DMS53 (cell line): ENCODE measurements around the gene GRIK5.
A peak's percentile ranks its signal among the peaks of the same experiment; 100 is the strongest.
"Not testable (repeated sequence)": the region's sequence is repeated elsewhere in the genome, so short reads cannot be mapped to it uniquely, and the experiment has no call there.

Source experiments
- DNase-seq: peaks from one replicate; lab custom pipeline; 2025; lab: John Stamatoyannopoulos, UW

GRIK5 gene, protein sequence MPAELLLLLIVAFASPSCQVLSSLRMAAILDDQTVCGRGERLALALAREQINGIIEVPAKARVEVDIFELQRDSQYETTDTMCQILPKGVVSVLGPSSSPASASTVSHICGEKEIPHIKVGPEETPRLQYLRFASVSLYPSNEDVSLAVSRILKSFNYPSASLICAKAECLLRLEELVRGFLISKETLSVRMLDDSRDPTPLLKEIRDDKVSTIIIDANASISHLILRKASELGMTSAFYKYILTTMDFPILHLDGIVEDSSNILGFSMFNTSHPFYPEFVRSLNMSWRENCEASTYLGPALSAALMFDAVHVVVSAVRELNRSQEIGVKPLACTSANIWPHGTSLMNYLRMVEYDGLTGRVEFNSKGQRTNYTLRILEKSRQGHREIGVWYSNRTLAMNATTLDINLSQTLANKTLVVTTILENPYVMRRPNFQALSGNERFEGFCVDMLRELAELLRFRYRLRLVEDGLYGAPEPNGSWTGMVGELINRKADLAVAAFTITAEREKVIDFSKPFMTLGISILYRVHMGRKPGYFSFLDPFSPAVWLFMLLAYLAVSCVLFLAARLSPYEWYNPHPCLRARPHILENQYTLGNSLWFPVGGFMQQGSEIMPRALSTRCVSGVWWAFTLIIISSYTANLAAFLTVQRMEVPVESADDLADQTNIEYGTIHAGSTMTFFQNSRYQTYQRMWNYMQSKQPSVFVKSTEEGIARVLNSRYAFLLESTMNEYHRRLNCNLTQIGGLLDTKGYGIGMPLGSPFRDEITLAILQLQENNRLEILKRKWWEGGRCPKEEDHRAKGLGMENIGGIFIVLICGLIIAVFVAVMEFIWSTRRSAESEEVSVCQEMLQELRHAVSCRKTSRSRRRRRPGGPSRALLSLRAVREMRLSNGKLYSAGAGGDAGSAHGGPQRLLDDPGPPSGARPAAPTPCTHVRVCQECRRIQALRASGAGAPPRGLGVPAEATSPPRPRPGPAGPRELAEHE

DNA sequence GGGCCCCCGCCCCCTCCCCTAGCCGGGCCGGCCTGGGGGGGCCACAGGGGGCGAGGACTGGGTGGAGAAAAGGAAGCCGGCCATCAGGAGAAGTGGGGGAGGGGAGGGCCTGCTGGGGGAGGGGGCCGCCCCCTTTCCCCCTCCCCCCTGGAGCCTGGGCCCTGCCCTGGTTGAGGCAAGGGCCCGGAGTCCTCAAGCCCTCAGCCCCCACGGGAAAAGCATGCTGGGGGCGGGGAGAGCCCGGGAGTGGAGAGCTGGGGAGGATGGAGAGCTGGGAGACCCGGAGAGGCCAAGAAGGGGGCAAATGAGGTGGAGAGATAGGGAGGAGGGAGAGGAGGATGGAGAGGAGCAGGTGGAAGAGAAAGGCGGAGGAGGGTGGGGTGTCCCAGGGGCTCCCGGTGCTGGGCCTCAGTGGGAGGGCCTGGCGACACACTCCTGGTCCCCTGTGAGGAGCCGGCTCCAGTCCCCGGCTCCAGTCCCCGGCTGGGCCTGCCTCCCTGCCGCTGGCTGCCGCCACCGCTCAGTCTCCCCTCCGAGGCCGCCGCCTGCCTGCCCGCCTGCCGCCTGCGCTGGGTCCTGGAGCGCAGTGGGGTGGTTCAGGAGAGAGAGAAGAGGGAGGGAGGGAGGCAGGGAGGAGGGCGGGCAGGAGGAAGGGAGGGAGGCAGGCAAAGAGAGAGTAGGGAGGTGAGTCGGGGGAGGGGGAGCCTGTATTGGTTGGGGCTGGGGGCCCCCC lies at the start of gene GRIK5:
GRIK5 (minus strand) TSS at position 588 of the 733 bp plus-strand sequence. CDS start 4,436 bp downstream, outside the sequence.
- DNase-seq = no peak

DNA sequence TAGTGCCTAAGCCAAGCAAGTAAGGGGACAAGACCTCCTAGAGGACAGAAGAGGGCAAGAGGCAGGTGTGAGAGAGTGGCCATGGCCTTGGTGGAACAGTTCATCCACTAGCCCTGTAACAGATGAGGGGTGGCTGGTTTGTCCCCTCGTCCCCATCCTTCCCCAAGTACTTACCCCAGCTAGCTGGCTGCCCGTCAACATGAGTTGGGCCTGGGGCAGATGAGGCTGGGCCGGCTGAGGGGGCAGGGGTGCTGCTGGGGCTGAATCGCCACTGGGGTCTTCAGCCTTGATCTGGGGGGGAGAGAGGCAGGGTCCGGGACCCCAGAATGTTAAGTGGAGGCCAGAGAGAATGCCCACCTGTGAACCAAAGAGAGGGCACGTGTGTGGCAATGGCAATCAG lies 47.1 kb upstream of the GRIK5 start:
- no peak for DNase-seq

DNA sequence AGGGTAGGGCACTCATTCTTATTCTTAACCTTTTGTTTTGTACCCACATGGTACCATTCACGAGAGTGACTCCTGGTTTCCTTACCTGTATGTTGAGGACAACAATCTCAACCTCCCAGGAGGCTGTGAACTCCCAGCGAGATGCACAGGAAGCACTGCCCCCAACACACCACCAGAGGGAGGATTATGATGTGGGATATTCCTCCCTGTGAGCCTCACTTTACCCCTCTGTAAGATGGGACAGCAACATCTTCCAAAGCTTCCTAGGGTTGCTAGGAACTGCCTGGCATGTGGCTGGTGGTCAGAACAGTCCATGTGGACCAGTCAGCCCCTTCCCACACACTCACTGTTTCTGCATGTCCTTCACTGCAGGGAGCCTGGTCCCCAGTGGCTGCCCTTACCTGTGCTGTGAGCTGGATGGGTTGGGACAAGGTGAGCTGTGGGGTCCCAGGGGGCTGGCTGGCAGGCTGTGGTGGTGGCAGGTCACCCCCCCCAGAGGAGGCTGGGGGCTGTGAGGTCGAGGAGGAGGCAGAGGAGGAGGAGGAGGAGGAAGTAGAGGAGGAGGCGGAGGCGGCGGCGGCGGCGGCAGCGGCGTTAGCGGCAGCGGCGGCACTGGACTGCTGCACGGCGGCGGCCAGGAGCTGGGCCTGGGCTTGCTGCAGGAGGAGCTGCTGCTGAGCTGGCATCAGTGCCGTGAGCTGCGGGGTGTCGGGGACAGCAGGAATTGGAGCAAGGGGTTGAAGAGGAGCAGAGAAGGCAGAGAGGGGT lies 46.5 kb upstream of the GRIK5 start:
- no peak for DNase-seq

DNA sequence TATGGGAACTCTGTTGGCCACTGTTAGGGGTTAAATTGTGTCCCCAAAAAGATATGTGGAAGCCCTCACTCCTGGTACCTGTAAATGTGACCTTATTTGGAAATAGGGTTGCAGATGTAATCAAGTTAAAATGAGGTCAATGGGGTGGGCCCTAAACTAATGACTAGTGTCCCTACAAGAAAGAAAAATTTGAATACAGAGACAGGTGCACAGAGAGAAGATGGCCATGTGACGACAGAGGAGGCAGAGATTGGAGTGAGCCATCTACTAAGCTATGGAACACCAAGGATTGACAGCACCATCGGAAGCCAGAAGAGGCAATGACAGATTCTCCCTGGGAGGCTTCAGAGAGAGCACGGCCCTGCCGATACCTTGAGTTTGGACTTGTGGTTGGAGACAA lies 45.7 kb upstream of the GRIK5 start:
- no peak for DNase-seq

DNA sequence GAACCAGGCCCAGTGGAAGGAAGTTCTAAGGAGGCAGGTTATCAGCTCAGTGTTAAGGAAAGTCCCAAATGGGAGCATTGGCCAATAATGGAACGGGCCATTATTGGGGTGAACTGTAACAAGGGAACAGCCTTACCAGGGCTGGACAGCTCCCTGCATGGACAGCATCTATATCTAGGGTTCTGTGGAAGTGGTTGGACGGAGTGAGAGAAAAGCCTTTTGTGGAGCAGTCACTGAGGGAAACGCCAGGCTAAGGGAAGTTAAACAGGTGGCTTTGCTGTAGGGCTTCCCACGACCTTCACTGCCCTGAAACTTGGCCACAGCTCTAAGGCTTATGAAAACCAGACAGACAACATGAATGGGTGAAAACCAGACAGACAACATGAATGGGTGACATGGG lies 45.2 kb upstream of the GRIK5 start:
- peak; percentile 34 for DNase-seq

DNA sequence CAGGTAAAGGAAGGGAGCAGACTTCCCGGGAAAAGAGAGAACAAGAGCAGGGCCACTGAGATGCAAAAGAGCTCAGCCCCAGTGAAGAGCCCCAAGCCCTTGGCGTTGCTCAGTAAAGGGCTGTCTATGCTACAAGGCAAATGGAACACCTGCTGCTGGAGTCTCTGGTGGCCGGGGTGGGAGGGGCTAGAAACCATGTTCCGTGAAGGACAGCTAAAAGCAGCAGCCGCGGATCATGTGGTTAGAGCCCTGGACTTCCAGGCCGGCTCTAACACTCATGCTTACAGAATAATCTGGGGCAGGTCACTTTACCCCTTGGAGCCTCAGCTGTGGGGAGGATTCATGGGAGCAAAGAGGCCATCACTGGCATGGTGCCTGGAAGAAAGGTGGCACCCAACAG lies 44.4 kb upstream of the GRIK5 start:
- peak; percentile 96 for DNase-seq

DNA sequence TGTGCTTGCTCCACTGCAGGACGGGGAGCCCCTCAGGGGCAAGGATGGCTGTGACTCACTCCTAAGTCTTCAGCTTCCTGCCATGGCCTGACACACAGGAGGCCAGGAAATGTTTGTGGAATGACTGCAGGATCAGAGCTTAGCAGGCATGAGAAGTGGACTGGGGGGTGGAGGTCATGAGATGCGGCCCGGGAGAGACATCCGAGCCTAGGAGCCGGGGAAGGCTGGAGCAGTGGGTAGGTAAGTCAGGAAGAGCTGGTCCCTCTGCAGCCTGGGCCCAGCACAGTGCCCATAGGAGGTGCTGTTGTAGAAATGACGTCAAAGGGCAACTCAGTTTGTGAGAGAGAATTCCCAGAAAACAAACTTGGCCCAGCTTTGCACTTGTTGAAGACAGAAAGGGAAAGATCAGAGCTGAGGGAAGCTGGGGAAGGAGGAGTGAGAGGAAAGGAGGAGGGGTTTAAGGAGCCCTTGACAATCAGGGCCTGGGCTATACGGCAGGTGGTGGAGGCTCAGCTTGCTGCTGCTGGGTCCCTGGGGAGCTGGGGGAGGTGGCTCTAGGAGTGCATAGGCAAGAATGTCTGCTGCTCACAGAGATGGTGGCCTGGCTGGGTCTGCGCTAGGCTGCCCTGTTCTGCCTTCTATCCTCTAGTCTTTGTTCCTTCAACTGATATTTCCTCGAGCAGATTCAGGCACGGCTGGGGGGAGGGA lies 43.8 kb upstream of the GRIK5 start:
- peak; percentile 84 for DNase-seq

DNA sequence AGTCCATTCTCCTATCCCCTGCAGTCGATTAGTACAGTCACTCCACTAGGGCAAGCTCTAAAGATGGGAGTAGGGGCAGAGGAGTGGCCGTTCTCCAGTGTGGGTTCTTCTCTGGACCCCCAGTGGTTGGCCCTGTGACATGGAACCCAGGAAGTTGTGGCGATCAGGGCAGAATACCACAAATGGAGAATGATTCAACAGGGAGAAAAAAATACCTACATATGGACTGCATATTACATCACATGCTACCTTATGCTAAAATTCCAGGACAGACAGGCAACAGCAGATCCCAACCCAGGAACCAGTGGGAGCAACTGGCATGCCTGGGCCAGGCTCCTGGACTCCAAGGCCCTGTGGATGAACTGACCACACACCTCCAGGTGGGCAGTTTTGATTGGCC lies 41.8 kb upstream of the GRIK5 start:
- DNase-seq = no peak

DNA sequence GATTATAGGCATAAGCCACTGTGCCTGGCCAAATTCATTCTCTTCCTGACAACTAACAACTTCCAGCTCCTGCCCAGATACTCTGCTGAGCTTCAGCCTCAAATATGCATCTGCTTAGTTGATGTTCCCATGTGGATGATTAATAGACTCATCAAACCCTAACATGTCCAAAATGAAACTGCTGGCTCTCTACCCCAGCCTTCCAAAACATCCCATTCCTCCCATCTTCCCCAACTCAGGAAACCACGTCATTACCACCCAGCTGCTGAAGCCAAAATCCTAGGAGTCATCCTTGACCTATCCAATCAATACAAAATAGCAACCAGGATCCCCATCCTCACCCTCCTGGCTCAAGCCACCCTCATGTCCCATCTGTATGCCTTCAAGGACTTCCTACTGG lies 41.4 kb upstream of the GRIK5 start:
- DNase-seq = no peak

DNA sequence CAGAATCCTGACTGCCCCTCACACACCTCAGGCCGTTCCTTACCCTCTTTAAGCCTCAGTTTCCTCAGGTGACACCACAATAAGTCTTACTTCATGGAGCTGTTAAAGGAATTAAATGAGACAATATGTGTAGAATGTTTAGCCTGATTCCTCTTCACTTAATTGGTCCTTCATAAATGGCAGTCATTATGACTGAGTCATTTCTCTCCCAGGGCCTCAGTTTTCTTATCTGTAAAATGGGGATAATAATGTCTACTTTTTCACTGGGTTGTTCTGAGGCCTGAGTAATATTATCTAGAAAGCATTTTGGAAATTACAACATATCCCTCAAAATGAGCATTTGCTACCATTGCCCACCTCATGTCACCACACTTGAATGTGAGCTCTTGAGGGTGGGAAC lies 40.7 kb upstream of the GRIK5 start:
- DNase-seq = no peak

DNA sequence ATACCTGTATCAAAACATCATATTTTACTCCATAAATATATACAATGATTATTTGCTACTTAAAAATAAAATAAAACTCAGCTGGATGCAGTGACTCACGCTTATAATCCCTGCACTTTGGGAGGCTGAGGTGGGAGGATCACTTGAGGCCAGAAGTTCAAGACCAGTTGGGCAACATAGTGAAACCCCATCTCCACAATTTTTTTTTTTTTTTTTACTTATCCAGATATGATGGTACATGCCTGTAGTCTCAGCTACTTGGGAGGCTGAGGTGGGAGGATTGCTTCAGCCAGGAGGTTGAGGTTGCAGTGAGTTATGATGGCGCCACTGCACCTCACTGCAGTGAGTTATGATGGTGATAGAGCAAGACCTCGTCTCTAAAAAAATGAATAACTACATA lies 39.9 kb upstream of the GRIK5 start:
- DNase-seq = no peak

DNA sequence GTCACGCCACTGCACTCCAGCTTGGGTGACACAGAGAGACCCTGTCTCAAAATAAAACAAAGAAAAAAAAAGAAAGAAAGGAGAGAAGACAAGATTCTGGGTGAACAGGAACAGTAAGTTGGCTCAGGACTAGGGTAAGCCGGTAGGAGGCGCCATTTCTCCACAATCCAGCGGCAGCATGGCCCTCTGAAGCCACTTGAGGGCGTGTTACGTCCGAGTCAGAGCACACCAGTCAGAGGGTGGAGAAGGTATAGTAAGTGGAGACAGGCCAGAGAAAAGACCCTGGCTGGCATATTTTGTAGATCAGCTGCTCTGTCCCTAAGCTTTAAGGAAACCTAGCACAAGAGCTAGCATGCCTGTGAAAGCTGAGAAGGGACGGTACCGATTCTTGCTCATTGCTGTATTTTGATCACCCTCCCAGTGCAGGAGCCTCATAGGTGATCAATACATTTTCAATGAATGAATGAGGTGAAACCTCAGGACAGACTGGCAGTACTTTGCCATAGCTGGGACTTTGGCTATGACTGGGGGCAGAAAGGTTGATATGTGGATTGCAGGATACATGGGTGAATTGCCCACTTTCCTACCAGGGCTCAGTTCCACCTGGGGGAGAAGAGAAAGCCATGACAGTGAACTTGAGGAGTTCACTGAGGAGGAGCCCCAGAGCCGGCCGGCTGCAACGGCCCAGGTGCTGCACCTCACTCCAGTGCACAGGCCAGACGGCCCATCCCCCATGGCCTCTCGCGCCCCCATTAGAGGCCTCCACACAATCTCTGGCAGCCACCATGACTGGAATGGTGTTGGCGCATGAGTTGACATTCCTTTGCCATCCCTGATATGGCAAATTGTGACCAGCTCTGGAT lies 38.8 kb upstream of the GRIK5 start:
- peak; percentile 94 for DNase-seq

DNA sequence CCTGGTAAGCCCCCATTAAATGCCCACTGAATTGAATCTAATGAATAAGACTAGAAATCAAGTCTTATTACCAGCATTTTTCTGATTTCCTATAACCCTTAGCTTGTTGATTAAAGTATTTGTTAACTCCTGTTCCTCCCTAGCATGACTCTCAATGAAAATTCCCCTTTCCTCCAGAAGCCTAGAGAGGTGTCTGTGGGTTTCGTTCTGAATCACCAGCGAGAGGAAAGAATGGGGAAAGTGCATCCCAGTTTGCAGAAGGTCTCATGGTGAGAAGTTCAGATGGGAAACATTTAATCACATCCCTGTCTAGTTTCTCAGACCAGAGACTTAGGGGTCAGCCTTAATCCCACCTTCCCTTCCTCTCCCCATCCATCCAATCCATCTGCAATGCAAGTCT lies 35.4 kb upstream of the GRIK5 start:
- DNase-seq = no peak

DNA sequence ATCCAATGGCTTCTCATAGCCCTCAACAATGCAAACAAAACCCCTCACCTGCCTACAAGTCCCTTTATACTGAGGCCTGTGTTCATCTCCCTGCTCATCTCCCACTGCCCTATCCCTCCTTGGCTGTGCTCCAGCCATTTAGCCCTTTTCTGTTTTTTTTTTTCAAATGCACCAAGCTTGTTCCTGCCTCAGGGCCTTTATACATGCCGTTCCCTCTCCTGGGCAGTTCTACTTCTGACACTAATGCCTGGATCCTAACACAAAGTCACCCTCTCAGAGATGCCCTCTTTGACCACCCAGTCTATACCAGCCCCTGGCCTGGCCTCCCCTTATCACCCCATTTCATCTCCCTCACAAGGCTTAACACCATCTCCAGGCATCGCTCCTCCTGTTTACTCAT lies 32.9 kb upstream of the GRIK5 start:
- DNase-seq = no peak

DNA sequence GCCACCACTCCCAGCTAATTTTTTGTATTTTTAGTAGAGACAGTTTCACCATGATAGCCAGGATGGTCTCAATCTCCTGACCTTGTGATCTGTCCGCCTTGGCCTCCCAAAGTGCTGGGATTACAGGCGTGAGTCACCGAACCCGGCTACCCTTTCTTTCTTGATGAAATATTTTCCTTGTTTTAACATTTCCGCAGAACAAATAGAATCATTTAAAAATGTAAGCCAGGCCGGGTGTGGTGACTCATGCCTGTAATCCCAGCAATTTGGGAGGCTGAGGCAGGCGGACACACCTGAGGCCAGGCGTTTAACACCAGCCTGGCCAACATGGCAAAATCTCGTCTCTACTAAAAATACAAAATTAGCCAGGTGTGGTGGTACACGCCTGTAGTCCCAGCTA lies 30.2 kb upstream of the GRIK5 start:
- not testable (repeated sequence) for DNase-seq

DNA sequence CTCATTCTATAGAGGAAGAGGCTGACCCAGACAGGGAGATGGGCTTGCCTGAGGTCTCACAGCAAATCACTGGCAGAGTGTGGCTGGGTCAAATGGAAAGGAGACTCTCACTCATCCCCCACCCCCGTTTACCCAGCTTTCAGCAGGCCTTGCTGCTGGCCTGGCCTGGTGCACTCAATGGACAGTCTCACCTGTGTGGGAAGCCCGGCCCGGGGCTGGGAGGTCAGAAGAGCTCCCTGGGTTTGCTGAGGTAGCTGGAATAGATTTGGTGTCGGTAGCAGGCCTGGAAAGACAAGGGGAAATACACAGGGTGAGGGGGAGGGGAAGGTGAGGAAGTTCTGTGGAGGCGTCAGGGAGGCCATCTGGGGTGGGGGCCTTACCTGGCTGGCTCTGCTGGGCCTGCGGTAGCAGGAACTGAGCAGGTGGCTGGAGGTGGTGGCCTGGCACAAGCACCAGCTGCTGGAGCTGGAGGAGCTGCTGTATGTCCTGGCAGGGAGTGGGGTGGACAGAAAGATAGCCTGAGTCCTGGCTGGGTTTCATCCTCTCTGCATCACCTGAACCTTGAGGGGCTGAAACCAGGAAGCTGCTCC lies 29.4 kb upstream of the GRIK5 start:
- DNase-seq = no peak

DNA sequence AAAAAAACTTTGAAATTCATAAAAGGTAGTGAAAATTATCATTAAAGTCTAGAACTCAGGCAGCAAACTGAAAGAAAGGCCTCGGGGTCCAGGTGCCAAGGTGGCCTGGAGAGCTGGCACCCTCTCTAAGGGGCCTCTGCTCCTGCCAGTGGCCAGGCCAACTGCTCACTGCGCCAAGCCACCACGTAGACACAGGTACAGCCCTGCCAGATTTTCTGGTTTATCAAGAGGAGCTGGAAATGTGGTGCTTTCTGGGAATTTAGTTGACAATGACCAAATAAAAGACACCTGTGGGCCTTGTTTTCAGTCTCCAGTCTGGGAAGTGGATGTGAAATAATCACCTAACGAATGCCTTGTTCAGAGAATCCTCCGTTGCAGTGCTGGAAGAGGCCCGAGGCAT lies 28.8 kb upstream of the GRIK5 start:
- no peak for DNase-seq

DNA sequence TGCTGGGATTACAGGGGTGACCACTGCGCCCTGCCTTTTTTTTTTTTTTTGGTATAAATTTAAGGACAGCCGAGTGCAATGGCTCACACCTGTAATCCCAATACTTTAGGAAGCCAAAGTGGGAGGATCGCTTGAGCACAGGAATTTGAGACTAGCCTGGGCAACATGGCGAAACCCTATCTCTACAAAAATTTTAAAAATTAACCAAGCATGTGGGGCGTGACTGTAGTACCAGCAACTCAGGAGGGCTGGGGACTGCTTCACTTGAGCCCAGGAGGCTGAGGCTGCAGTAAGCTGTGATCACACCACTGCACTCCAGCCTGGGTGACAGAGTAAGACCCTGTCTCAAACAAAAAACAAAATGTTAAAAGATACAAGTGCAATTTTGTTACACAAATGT lies 27.5 kb upstream of the GRIK5 start:
- DNase-seq = no peak

DNA sequence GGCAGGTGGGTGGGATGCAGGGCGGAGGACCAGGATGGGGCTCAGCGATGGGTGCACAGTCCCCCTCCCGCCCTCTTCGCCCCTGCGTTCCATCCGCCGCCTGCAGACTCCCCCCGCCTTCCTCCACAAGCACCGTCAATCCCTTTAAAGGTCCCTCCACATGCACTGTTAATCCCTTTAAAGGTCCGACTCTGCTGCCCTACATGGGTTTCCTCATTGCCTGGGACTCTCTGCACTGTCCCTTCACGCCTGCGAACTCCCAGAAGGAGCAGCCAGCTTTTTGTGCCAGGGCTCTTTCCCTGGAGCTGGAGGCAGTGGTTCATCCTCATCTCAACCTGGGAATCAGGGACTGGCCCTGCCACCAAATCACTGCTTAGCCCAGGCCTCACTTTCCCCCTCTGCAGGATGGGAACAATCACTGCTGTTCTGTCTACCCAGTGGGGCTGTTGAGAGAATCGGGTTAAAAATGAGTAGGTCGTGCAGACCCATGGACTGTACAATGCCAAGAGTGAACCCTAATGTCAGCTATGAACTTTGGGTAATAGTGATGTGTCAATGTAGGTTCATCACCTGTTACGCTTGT lies 26.3 kb upstream of the GRIK5 start:
- DNase-seq = no peak
